Measurements from ENCODE around the gene BCAS4.

DNA sequence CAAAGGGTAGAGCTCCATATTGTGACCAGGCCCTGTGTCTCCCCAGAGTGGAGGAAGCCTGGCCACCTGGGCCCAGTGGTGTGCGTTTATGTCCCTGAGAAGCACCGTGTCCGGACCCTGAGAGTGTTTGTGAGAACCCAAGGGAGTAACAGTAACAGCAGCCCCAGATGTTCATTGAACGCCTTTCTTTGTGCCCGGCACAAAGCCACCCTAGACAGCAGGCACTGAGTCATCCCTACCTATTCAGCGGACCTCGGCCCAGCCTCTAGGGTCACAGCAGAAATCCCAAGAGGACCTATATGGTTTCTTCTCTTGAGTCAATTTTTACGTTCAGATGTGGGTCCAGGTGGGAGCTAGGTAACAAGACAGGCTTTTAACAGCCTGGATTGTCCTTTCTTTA lies 24.5 kb downstream of the BCAS4 start:
- no peak for TF ChIP-seq POLR2A (IDR thresholded peaks at IDR 0.05; ENCODE audit: low read depth, low read length)
- TF ChIP-seq POLR2AphosphoS5 (IDR thresholded peaks at IDR 0.05; ENCODE audit: low read depth, low read length) = no peak
- no peak for TF ChIP-seq TAF1 (IDR thresholded peaks at IDR 0.05; ENCODE audit: low read depth, low read length)
- no peak for TF ChIP-seq PAX5 (IDR thresholded peaks at IDR 0.05; ENCODE audit: insufficient read depth, low read length, severe bottlenecking)
